Measurements from ENCODE around the gene MTHFSD. TPM values are rescaled to one million over a fixed set of nuclear protein-coding genes. Genes with fewer than 3 reads are reported as not detected.

MTHFSD gene
- total RNA-seq, 2 donors from 2014 or later, result 23.7 to 43.8 TPM

- H3K36me3 ChIP-seq, result peaks cover 9 to 30% of the 10 kb centered on the region in 2 donors
- H3K4me1 ChIP-seq (replicated peaks), result peaks cover 13% of the 10 kb centered on the region
- intact Hi-C loops (cut with DNase I), result no loop called here
- H3K4me3 ChIP-seq, result no peak overlapping the region
- WGBS, result 93% methylated on average over 21 of the region's 21 CpGs
- H3K9me3 ChIP-seq, result no peaks in the 10 kb centered on the region
- no peak overlapping the region for H3K27ac ChIP-seq
- TF ChIP-seq CTCF (IDR thresholded peaks at IDR 0.05) (no peak), POLR2AphosphoS5 (IDR thresholded peaks at IDR 0.05) (no peak), POLR2A (IDR thresholded peaks at IDR 0.05) (no peak)
- DNase-seq (ENCODE audit: low spot score), result no peak
- H3K27me3 ChIP-seq (replicated peaks; ENCODE audit: insufficient read depth), result no peaks in the 10 kb centered on the region
Measured at GRCh38 chr16:86542756-86543750, 12.0 kb downstream of the MTHFSD start.

GRCh38 chr16:86541560-86541959 is 13.5 kb downstream of the MTHFSD start:
- WGBS, result 91% methylated on average over 11 of the region's 11 CpGs
- no peak for DNase-seq (ENCODE audit: low spot score)
- no peaks in the 10 kb centered on the region for H3K9me3 ChIP-seq
- no peaks in the 10 kb centered on the region for H3K27me3 ChIP-seq (replicated peaks; ENCODE audit: insufficient read depth)
- H3K36me3 ChIP-seq, result peaks cover 9 to 35% of the 10 kb centered on the region in 2 donors
- TF ChIP-seq CTCF (IDR thresholded peaks at IDR 0.05), result no peak
- no peak for TF ChIP-seq POLR2A (IDR thresholded peaks at IDR 0.05)
- TF ChIP-seq POLR2AphosphoS5 (IDR thresholded peaks at IDR 0.05), result no peak
- intact Hi-C loops (cut with DNase I), result no loop called here
- no peak overlapping the region for H3K27ac ChIP-seq
- H3K4me3 ChIP-seq, result no peak overlapping the region
- peaks cover 6% of the 10 kb centered on the region for H3K4me1 ChIP-seq (replicated peaks)

GRCh38 chr16:86540894-86541293 is 14.1 kb downstream of the MTHFSD start:
- intact Hi-C loops (cut with DNase I), result no loop called here
- Histone ChIP-seq H3K9me3 (no peaks in the 10 kb centered on the region), H3K4me1 (replicated peaks) (peaks cover 5% of the 10 kb centered on the region), H3K36me3 (peaks cover 9 to 35% of the 10 kb centered on the region in 2 donors), H3K27me3 (replicated peaks; ENCODE audit: insufficient read depth) (no peaks in the 10 kb centered on the region), H3K27ac (no peak overlapping the region), H3K4me3 (no peak overlapping the region)
- WGBS, result 78% methylated on average over 6 of the region's 6 CpGs
- TF ChIP-seq CTCF (IDR thresholded peaks at IDR 0.05) (no peak), POLR2AphosphoS5 (IDR thresholded peaks at IDR 0.05) (no peak), POLR2A (IDR thresholded peaks at IDR 0.05) (no peak)
- no peak for DNase-seq (ENCODE audit: low spot score)

GRCh38 chr16:86538196-86538780 is 16.7 kb downstream of the MTHFSD start:
- Histone ChIP-seq H3K4me1 (replicated peaks) (no peaks in the 10 kb centered on the region), H3K4me3 (no peak overlapping the region), H3K27me3 (replicated peaks; ENCODE audit: insufficient read depth) (no peaks in the 10 kb centered on the region), H3K9me3 (no peaks in the 10 kb centered on the region), H3K36me3 (peaks cover 9 to 35% of the 10 kb centered on the region in 2 donors), H3K27ac (no peak overlapping the region)
- intact Hi-C loops (cut with DNase I), result no loop called here
- DNase-seq (ENCODE audit: low spot score), result no peak
- no peak for TF ChIP-seq POLR2AphosphoS5 (IDR thresholded peaks at IDR 0.05)
- WGBS, result 94% methylated on average over 17 of the region's 17 CpGs

GRCh38 chr16:86537486-86537885 is 17.5 kb downstream of the MTHFSD start:
- WGBS, result 95% methylated on average over 4 of the region's 4 CpGs
- H3K4me1 ChIP-seq (replicated peaks), result no peaks in the 10 kb centered on the region
- peaks cover 9 to 35% of the 10 kb centered on the region in 2 donors for H3K36me3 ChIP-seq
- no peak for TF ChIP-seq CTCF (IDR thresholded peaks at IDR 0.05)
- TF ChIP-seq POLR2AphosphoS5 (IDR thresholded peaks at IDR 0.05), result no peak
- no peak for TF ChIP-seq POLR2A (IDR thresholded peaks at IDR 0.05)
- DNase-seq (ENCODE audit: low spot score), result no peak
- intact Hi-C loops (cut with DNase I), result no loop called here
- no peaks in the 10 kb centered on the region for H3K9me3 ChIP-seq
- H3K27ac ChIP-seq, result no peak overlapping the region
- H3K27me3 ChIP-seq (replicated peaks; ENCODE audit: insufficient read depth), result no peaks in the 10 kb centered on the region
- no peak overlapping the region for H3K4me3 ChIP-seq
